Activated naive CD8-positive, alpha-beta T cell treated with anti-CD3 and anti-CD28 coated beads for 36 hours (primary cell): ENCODE results near the gene PDE6A. TPM values are rescaled to one million over a fixed set of nuclear protein-coding genes. Genes with fewer than 3 reads are reported as not detected.

ENCODE experiments used
- DNase-seq: peaks from one replicate; pipeline ENCODE4 v3.0.0; 2021
- H3K27ac Mint-ChIP-seq: one replicate; pipeline ENCODE4 v1.8.0; 2022; ENCODE audit warnings: mild to moderate bottlenecking, moderate library complexity, mixed read lengths
- H3K27me3 Mint-ChIP-seq: one replicate; pipeline ENCODE4 v1.8.0; 2022; ENCODE audit warnings: mild to moderate bottlenecking, mixed read lengths
- H3K36me3 Mint-ChIP-seq: one replicate; pipeline ENCODE4 v1.8.0; 2021; ENCODE audit warnings: mild to moderate bottlenecking, mixed read lengths
- H3K4me1 Mint-ChIP-seq: one replicate; pipeline ENCODE4 v1.8.0; 2021; ENCODE audit warnings: mixed read lengths
- H3K4me3 Mint-ChIP-seq: one replicate; pipeline ENCODE4 v1.8.0; 2022; ENCODE audit warnings: mild to moderate bottlenecking, moderate library complexity, mixed read lengths
- H3K9me3 Mint-ChIP-seq: one replicate; pipeline ENCODE4 v1.8.0; 2022; ENCODE audit warnings: mixed read lengths
- total RNA-seq, 2 experiments: library from RNA; stranded (reverse); gene quantifications; one replicate each; pipeline ENCODE4 v1.2.3, GENCODE V29; 2021

Gene PDE6A
- total RNA-seq, 2 experiments from 2014 or later, result not detected

DNA sequence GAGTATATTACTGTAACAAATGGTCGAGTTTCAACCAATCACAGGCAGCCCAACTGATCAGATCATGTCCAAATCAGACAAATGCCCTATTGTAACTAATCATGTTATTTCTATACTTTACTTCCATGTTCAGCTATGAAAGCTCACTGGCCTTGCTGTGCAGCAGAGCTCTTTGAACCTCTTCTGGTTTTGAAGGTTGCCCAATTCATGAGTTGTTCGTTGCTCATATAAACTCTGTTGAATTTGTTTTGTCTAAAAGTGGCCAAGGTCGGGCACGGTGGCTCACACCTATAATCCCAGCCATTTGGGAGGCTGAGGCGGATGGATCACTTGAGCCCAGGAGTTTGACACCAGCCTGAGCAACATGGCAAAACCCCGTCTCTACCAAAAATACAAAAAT is 21.6 kb downstream of the PDE6A start:
- no peak for DNase-seq
- Mint-ChIP-seq H3K4me3 (no peak overlapping the region), H3K27ac (no peak overlapping the region), H3K4me1 (peaks cover 4% of the 10 kb centered on the region), H3K27me3 (peaks cover 8% of the 10 kb centered on the region), H3K36me3 (no peaks in the 10 kb centered on the region), H3K9me3 (no peaks in the 10 kb centered on the region)

DNA sequence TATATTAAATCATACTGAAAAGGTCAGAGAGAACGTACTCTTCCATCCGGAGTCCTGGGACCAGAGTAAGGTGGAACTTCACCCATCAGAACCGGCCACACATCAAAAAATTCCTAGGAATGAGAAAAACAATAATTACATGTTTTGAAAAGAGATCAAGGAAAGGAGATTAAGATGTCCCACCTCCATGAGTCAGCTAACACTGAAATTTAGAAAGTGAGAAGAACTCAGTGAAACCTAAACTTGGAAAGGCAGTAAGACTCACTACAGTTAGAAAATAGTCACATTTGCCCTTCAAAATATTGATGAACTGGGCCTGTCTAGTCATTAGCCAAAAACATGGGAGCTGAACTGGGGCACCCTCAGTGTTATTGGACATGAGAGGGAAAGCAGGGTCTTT is 23.0 kb downstream of the PDE6A start:
- H3K4me1 Mint-ChIP-seq, result peaks cover 4% of the 10 kb centered on the region
- H3K27ac Mint-ChIP-seq, result no peak overlapping the region
- H3K9me3 Mint-ChIP-seq, result no peaks in the 10 kb centered on the region
- H3K36me3 Mint-ChIP-seq, result no peaks in the 10 kb centered on the region
- no peak overlapping the region for H3K4me3 Mint-ChIP-seq
- H3K27me3 Mint-ChIP-seq, result peaks cover 10% of the 10 kb centered on the region
- no peak for DNase-seq

DNA sequence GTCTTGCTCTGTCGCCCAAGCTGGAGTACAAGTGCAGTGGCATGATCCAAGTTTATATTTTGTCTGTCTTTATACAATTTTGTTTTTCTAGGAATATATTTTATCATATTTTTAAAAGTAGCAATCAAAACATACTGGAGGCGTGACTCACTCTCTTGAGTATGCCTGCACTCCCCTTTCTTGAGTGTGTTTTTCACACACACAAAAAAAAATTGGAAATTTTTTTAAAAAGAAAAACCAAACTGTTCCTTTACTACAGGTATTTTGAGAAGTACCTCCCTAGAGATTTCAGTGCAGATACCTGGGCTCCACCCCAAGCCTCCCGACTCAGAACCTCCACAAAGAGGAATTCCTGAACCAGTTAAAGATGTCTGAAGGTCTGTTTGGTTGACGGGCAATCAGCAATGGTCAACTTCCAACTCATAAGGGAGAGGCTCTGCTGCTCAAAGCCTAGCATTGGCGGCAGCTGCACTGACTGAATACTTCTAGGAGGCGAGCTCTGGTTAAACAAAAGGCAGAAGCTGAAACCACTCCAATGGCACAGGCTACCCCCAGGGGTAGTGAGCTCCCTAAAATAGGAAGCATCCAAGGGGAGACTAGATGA is 27.4 kb downstream of the PDE6A start:
- H3K27ac Mint-ChIP-seq, result no peak overlapping the region
- H3K4me3 Mint-ChIP-seq, result no peak overlapping the region

DNA sequence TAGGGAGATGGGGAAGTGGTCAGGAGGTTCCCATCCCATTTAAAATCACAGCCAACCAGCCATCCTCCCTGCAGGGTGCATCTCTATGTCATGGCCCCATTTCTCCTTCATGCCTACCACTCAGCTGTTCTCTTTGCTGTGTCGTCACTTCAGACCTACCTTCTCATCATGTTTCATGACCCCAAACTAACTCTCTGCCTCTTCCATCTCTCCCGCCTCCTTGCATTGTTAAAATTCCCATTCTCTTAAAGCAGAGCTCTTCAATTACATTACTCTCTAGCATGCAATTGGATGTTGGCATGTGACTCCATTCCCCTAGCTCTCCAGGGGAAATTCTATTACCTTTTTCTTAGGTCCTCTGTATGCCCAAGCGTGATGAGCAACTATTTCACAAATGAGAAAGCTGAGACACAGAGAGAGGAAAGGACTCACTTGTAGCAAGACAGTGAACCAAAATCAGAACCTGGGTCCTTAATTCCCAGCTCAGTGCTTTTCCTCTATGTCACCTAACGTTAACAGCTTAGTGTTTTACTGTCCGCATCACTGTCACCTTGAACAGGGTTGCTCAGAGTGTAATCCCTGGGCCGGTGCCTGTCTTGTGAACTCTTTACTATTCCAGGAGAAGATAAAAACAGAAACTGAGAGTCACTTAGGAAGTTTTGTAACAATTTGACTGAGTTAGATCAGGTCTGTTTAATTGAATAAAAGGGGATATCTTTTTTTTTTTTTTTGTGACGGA is 28.1 kb downstream of the PDE6A start:
- Mint-ChIP-seq H3K4me3 (no peak overlapping the region), H3K4me1 (peaks cover under 1% of the 10 kb centered on the region), H3K36me3 (no peaks in the 10 kb centered on the region), H3K9me3 (no peaks in the 10 kb centered on the region), H3K27ac (no peak overlapping the region), H3K27me3 (peaks cover 10% of the 10 kb centered on the region)
- no peak for DNase-seq

More for the DNA sequence above, 27.4 kb downstream of the PDE6A start:
- no peaks in the 10 kb centered on the region for H3K9me3 Mint-ChIP-seq
- peaks cover 4% of the 10 kb centered on the region for H3K4me1 Mint-ChIP-seq
- peaks cover 10% of the 10 kb centered on the region for H3K27me3 Mint-ChIP-seq
- H3K36me3 Mint-ChIP-seq, result no peaks in the 10 kb centered on the region
- DNase-seq, result no peak

DNA sequence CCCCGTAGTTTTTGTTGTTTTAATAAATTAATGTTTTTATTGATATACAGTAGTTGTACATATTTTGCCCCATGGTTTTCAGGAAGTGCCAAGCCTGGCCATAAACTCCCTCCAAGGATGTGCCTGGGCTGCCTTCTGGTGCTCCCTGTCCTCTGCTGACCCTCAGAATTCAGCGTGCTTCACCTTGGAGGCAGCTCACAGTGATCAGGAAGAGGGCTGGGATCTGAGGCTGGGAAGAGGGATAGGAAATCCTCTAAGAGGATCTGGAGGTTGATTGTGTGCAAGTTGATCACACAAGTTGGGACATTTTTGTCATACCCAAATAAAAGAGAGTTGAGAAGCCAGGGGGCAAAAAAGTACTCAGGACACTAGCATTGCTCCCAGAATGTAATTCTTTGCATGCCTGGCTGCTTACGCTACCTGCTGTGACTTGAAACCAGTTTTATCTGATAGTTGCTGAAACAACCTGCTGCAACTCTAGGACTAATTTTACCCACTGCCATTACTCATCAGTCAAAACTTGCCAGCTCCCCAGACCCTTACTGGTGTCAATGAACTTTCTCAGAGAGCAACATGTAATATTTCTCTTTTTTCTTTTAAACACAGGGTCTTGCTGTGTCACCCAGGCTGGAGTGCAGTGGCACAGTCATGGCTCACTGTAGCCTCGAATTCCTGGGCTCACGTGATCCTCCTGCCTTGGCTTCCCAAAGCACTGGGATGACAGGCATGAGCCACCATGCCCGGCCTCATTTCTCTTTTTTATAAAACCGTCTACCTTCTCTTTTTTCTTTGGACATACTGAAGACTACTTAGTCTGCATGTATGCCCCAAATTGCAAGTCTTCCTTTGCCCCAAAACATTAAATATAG is 29.0 kb downstream of the PDE6A start:
- no peak for DNase-seq
- peaks cover 4% of the 10 kb centered on the region for H3K27me3 Mint-ChIP-seq
- H3K36me3 Mint-ChIP-seq, result no peaks in the 10 kb centered on the region
- no peak overlapping the region for H3K27ac Mint-ChIP-seq
- no peaks in the 10 kb centered on the region for H3K4me1 Mint-ChIP-seq
- no peaks in the 10 kb centered on the region for H3K9me3 Mint-ChIP-seq
- H3K4me3 Mint-ChIP-seq, result no peak overlapping the region

DNA sequence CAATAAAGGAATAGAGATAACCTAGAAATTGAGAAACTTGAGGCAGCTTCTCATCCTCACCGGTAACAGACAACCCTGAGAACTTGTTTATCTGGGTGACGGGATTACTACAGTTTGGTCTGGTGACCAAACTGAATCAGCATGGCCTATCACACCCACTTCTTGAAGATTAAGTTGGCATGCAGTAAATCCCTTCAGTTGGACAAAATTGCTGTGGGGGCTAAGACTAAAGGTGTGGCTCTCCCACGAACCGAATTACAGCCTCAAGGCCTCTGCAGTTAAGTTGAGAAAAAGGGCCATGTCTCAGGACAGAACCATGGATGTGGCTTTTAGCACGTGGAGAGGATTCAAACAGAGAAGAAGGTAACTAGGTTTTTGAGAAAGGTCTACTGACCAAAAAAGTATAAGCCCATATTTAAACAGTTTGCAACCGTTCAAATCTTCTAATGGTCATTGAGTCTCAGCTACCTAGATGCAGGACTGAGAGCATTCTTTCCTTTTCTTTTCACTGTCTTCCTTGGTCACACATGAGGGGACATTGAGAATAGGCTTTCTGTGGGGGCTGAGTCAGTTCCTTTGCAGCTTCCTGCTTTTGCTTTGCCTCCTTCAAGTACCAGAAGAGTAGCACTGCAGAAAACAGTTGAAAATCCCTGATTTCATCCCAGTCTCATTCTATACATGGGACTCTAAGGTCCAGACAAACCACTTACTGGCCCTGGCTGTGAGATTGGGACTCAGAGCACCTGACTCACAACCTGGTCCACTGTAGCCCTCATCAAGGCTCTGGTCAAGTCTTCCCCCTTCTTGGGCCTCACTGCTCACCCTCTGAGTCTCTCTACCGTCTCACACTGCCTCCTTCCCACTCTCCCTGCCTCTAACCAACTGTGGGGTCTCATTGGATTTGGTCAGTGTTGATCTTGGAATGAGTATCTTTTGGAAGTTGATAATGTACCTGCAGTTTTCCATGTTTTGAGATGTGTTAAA is 30.9 kb downstream of the PDE6A start:
- H3K27ac Mint-ChIP-seq, result no peak overlapping the region
- no peaks in the 10 kb centered on the region for H3K36me3 Mint-ChIP-seq
- H3K9me3 Mint-ChIP-seq, result no peaks in the 10 kb centered on the region

DNA sequence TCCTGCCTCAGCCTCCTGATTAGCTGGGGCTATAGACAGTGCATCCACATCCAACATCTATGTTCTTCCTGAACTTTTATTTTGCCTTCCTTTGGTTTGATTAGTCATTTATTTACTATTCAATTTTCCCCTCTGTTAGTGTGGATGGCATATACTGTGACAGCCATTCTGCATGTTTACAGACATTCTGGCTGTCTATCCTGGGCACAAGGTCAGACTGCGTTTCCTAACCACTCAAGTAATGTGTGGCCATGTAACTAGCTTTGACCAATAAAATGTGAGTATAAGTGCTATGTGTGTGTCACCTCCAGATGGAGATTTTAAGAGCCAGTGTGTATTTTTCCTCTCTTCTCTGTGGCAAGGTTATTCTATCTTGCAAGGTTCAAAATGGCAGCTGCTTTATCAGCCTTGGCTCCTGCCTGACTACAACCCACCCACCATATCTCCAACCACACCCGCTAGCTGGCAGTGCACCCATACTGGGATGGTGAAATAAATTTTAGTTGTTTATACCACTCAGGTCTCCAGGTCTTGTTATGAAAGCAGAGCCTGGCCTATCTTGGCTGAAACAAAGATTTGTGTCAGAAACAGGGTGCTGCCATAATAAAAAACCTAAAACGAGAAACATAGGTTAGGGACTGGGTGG is 32.2 kb downstream of the PDE6A start:
- H3K4me1 Mint-ChIP-seq, result no peaks in the 10 kb centered on the region
- no peak for DNase-seq
- H3K9me3 Mint-ChIP-seq, result no peaks in the 10 kb centered on the region
- no peaks in the 10 kb centered on the region for H3K36me3 Mint-ChIP-seq
- peaks cover 3% of the 10 kb centered on the region for H3K27me3 Mint-ChIP-seq
- H3K27ac Mint-ChIP-seq, result no peak overlapping the region
- H3K4me3 Mint-ChIP-seq, result no peak overlapping the region

More for the DNA sequence above, 30.9 kb downstream of the PDE6A start:
- H3K4me3 Mint-ChIP-seq, result no peak overlapping the region
- DNase-seq, result no peak
- peaks cover 8% of the 10 kb centered on the region for H3K27me3 Mint-ChIP-seq
- no peaks in the 10 kb centered on the region for H3K4me1 Mint-ChIP-seq

DNA sequence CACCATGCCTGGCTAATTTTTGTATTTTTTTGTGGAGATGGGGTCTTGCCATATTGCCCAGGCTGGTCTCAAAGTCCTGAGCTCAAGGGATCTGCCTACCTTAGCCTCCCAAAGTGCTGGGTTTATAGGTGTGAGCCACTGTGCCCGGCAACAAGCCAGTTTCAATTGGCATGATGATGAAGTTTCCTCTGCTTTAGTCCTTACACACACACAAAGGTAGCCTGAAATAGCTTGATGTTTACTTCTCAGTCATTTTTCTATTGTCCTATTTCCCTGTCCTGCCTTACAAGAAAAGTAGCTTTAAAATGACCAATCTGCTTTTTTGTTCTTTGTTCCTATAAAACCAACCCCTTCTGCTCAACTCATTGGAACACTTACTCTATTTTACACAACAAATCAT is 33.6 kb downstream of the PDE6A start:
- Mint-ChIP-seq H3K4me3 (no peak overlapping the region), H3K4me1 (no peaks in the 10 kb centered on the region), H3K36me3 (no peaks in the 10 kb centered on the region), H3K27me3 (peaks cover 3% of the 10 kb centered on the region), H3K9me3 (no peaks in the 10 kb centered on the region), H3K27ac (no peak overlapping the region)
- no peak for DNase-seq

DNA sequence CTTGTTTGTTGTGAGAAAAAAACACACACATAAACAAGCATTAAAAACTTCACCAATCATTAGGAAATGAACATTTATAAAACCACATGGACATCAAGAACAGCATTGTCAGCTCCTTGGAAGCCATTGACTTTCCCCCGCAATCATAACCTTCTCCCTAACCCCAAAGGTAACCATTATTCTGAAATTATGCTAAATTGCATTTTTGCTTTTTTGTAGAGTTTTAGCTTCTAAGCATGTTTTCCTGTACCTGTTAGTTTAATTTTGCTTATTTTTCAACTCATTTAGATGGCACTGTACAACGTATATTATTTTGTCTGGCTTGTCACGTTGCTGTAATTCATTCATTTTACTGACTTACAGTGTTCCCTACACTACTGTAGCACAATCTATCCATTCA is 36.8 kb downstream of the PDE6A start:
- no peaks in the 10 kb centered on the region for H3K9me3 Mint-ChIP-seq
- H3K36me3 Mint-ChIP-seq, result no peaks in the 10 kb centered on the region
- H3K4me1 Mint-ChIP-seq, result peaks cover 9% of the 10 kb centered on the region
- H3K27ac Mint-ChIP-seq, result no peak overlapping the region
- no peak for DNase-seq
- H3K4me3 Mint-ChIP-seq, result no peak overlapping the region
- peaks cover 13% of the 10 kb centered on the region for H3K27me3 Mint-ChIP-seq

DNA sequence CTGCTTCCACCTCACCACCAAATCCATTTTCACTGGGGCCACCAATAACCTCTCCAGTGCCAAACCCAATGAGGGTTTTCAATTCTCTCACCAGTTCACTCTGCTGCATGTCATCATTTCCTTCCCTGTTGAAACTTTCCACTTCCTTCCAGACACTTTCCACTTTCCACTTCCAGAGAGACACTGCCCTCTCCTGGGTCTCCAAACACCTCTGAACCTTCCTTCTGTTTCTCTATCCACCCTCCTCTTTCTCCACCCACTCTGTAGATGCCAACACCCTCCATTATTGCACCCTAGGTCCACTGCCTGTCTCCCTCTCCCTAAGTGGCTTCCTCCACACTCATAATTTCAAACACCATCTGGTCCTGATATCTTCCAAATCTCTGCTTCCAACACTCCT is 39.6 kb downstream of the PDE6A start:
- Mint-ChIP-seq H3K27ac (no peak overlapping the region), H3K9me3 (no peaks in the 10 kb centered on the region), H3K4me1 (peaks cover 12% of the 10 kb centered on the region), H3K36me3 (no peaks in the 10 kb centered on the region), H3K4me3 (no peak overlapping the region), H3K27me3 (peaks cover 19% of the 10 kb centered on the region)
- no peak for DNase-seq

DNA sequence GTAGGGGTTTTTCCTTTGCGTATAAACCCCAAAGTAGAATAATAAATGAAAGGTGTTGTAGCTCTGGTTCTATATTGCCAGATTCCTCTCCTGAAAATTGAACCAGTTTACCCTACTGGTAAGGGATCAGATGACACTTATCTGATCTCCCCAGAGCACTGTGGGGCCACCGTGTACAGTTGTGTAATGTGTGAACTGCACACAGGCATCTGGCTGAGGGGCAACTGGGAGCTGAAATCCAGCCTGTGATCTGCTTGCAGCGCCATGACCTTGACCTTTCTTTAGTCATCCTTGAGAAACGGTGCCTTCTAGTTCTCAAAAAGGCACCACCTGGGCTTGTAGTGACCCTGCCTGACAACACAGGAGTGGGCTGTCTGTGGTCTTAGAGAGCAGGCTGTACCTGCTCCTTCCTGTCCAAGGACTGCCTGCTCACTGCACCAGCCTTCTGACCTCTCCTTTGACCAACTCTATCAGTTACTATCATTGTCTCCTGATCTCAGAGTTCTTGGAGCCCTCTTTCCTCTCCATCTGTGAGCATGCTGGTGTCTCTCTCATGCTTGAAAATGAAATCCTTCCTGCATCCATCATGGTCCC is 40.2 kb downstream of the PDE6A start:
- Mint-ChIP-seq H3K36me3 (no peaks in the 10 kb centered on the region), H3K27me3 (peaks cover 18% of the 10 kb centered on the region), H3K4me1 (peaks cover 12% of the 10 kb centered on the region), H3K4me3 (no peak overlapping the region), H3K27ac (no peak overlapping the region), H3K9me3 (no peaks in the 10 kb centered on the region)
- DNase-seq, result no peak

DNA sequence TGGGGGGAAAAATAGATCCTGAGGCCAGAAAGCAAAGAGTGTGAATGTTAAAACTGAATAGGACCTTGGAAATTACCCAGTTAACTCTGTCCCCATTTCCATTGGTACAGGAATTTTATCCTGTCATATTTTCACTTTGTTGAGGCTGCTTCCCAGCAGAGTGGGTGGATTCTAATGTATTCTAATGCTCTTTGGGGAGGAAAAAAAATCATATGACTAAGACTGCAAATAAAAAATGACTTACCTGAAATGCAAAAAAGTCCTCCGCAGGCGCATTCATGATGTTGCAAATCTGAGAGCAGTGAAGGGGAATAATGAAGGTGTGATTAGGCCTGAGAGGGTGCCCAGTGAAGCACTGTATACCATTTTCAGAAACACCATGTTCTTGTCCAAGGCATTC is 41.2 kb downstream of the PDE6A start:
- H3K9me3 Mint-ChIP-seq, result no peaks in the 10 kb centered on the region
- H3K27me3 Mint-ChIP-seq, result peaks cover 16% of the 10 kb centered on the region
- no peak for DNase-seq
- no peaks in the 10 kb centered on the region for H3K36me3 Mint-ChIP-seq
- no peak overlapping the region for H3K27ac Mint-ChIP-seq
- H3K4me3 Mint-ChIP-seq, result no peak overlapping the region
- peaks cover 12% of the 10 kb centered on the region for H3K4me1 Mint-ChIP-seq

DNA sequence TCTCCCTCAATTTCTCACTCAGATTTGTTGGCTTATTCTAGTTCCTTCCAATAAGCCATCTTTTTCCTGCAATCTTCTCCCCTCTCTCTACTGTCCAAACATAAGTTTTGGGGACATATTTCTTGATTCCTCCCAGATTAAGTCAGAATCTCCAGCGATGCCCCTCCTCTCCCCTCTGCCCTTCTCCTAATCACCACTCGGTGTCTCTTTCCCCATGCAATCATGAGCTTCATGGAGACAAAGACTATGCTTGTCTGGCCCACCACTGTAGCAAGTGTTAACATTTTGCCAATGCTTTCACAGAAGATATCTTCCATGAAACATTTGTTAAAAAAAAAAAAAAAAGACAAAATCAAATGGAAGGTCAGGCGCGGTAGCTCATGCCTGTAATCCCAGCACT is 42.4 kb downstream of the PDE6A start:
- peaks cover 16% of the 10 kb centered on the region for H3K27me3 Mint-ChIP-seq
- H3K27ac Mint-ChIP-seq, result no peak overlapping the region
- H3K9me3 Mint-ChIP-seq, result no peaks in the 10 kb centered on the region
- no peak for DNase-seq
- no peaks in the 10 kb centered on the region for H3K36me3 Mint-ChIP-seq
- H3K4me3 Mint-ChIP-seq, result no peak overlapping the region
- peaks cover 12% of the 10 kb centered on the region for H3K4me1 Mint-ChIP-seq

DNA sequence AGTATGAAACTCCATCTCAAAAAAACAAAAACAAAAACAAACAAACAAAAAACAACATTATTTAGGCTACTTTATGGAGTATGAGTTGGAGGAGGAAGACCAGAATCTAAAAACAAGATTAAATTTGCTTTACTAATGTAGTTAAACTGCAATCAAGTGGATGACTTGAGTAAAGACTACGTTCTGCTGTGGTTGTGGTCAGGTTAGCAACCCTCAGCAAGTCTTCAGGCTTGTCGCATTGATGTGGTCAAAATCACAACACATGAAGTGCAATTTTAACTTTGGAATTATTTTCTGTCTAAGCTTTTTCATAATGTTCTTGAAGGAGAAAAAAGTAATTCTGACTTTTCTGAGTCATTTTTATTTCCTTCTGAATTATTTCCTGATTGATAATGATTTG is 43.1 kb downstream of the PDE6A start:
- no peak overlapping the region for H3K4me3 Mint-ChIP-seq
- no peak overlapping the region for H3K27ac Mint-ChIP-seq
- H3K9me3 Mint-ChIP-seq, result no peaks in the 10 kb centered on the region
- H3K27me3 Mint-ChIP-seq, result peaks cover 16% of the 10 kb centered on the region
- DNase-seq, result no peak
- H3K36me3 Mint-ChIP-seq, result no peaks in the 10 kb centered on the region
- peaks cover 12% of the 10 kb centered on the region for H3K4me1 Mint-ChIP-seq
